K562 (cell line): ENCODE results near the gene USP7. TPM values are rescaled to one million over a fixed set of nuclear protein-coding genes. Genes with fewer than 3 reads are reported as not detected.

Experiments used
- ATAC-seq: fragments of 200-7000 bp; cut with Tn5 transposase; 3 replicates; pipeline ENCODE4 v1.9.1; 2020; ENCODE audit warnings: moderate library complexity
- BruUV-seq: library from RNA; stranded (reverse); fragments of 400-500 nt; replicated peaks from 2 replicates; lab custom pipeline; 2021; lab: Mats Ljungman, UMichigan
- CTCF ChIA-PET: fragments of 300-600 bp; formaldehyde crosslinking; extraction: SDS; loops from one replicate; lab custom pipeline; 2021; ENCODE audit warnings: low intra/inter-chr PET ratio; lab: Yijun Ruan, JAX
- POLR2A ChIA-PET: fragments of 300-600, 350-650 bp; sonication (Branson Sonifier 250); formaldehyde crosslinking; extraction: SDS; loops from one replicate; lab custom pipeline; 2021; ENCODE audit warnings: antibody characterized with exemption, inconsistent platforms; lab: Yijun Ruan, JAX
- DNase-seq, 4 experiments: peaks; one replicate each; pipeline versions ENCODE4 v3.0.0 to v3.0.0-alpha.2; 2011 to 2018; ENCODE audit warnings: low spot score in 3 of 4, mixed read lengths in 3 of 4; ENCODE audit errors: extremely low read depth in 1 of 4
- FAIRE-seq: peaks from 2 replicates; lab custom pipeline; 2011; peaks lifted over from hg19 to GRCh38; lab: Jason Lieb, UNC
- H2AFZ ChIP-seq: 2 replicates; pipeline ENCODE4 v1.6.0; 2011; ENCODE audit warnings: low read depth, low read length, control low read depth, inconsistent platforms
- H3K27ac ChIP-seq: fragments of 200-600 bp; 3 replicates; pipeline ENCODE4 v1.8.0; 2011; ENCODE audit warnings: low read depth, mild to moderate bottlenecking, control low read depth, inconsistent platforms, low read length, moderate library complexity, mixed read lengths; ENCODE audit errors: extremely low read depth
- H3K27me3 ChIP-seq, 2 experiments: fragments of 300-600 bp in 1 of 2; 2 replicates in 1 of 2; 3 replicates in 1 of 2; pipeline versions ENCODE4 v1.6.0 to v1.8.0; 2011; ENCODE audit warnings: inconsistent platforms in 2 of 2, low read length in 2 of 2, mild to moderate bottlenecking in 1 of 2, mixed read lengths in 1 of 2, moderate library complexity in 1 of 2; ENCODE audit not compliant: control insufficient read depth in 2 of 2, insufficient read depth in 2 of 2
- H3K36me3 ChIP-seq: fragments of 300-600 bp; 3 replicates; pipeline ENCODE4 v1.8.0; 2011; ENCODE audit warnings: mild to moderate bottlenecking, low read length, inconsistent platforms; ENCODE audit not compliant: control insufficient read depth, insufficient read depth
- H3K4me1 ChIP-seq, 2 experiments: fragments of 200-600 bp in 1 of 2; replicated peaks in 1 of 2; 2 replicates in 1 of 2; 3 replicates in 1 of 2; pipeline versions ENCODE4 v1.5.1 to v1.8.0; 2011; ENCODE audit warnings: inconsistent platforms in 2 of 2, low read length in 2 of 2, mild to moderate bottlenecking in 1 of 2, mixed read lengths in 1 of 2, moderate library complexity in 1 of 2; ENCODE audit not compliant: control insufficient read depth in 2 of 2, insufficient read depth in 2 of 2
- H3K4me2 ChIP-seq: 2 replicates; pipeline ENCODE4 v1.6.1; 2011; ENCODE audit warnings: low read length, control low read depth, inconsistent platforms, mixed read lengths; ENCODE audit not compliant: insufficient read depth
- H3K4me3 ChIP-seq: fragments of 200-600 bp; sonication (generic), shearing (Covaris generic); 2 replicates; pipeline ENCODE4 v1.5.1; 2016; ENCODE audit warnings: control low read depth, inconsistent platforms
- H3K79me2 ChIP-seq: fragments of 200-600 bp; 3 replicates; pipeline ENCODE4 v1.8.0; 2011; ENCODE audit warnings: low read length, inconsistent platforms; ENCODE audit not compliant: control insufficient read depth, insufficient read depth
- H3K9ac ChIP-seq, 2 experiments: 2 replicates each; pipeline versions ENCODE4 v1.6.0 to v1.6.1; 2011; ENCODE audit warnings: low read depth in 2 of 2, low read length in 2 of 2, control low read depth in 1 of 2, inconsistent platforms in 1 of 2, mild to moderate bottlenecking in 1 of 2, mixed read lengths in 1 of 2; ENCODE audit not compliant: insufficient read depth in 1 of 2
- H3K9me1 ChIP-seq: one replicate; pipeline ENCODE4 v1.6.0; 2011; ENCODE audit warnings: inconsistent platforms, mild to moderate bottlenecking, low read length, moderate library complexity; ENCODE audit not compliant: control insufficient read depth, insufficient read depth
- H3K9me3 ChIP-seq: replicated peaks from 2 replicates; pipeline ENCODE4 v1.5.1; 2011; ENCODE audit warnings: low read depth, low read length, inconsistent platforms; ENCODE audit not compliant: control insufficient read depth, insufficient read depth
- H4K20me1 ChIP-seq: replicated peaks from 2 replicates; pipeline ENCODE4 v1.6.1; 2011; ENCODE audit warnings: low read length, inconsistent platforms, mixed read lengths; ENCODE audit not compliant: control insufficient read depth, insufficient read depth
- MEIS2 ChIP-seq: fragments of 450-650 bp; IDR thresholded peaks from 2 replicates; pipeline ENCODE4 v1.6.1; 2014; ENCODE audit warnings: mild to moderate bottlenecking; ENCODE audit not compliant: partially characterized antibody
- WGBS: fragments of 100-300 bp; shearing (Covaris generic); methylation state at CpG from one replicate; pipeline ENCODE4 v1.1.6; 2016; ENCODE audit warnings: low coverage, mixed read lengths; ENCODE audit not compliant: insufficient coverage; ENCODE audit errors: missing lambda C conversion rate; 5-methylcytosine and 5-hydroxymethylcytosine counted together
- in situ Hi-C: fragments of 300-500 bp; cut with MboI; formaldehyde crosslinking; loops from 4 replicates; pipeline ENCODE4 v1.15.0; 2018; ENCODE audit warnings: inconsistent platforms, mixed read lengths
- intact Hi-C: fragments of 100-400 bp; cut with micrococcal nuclease; formaldehyde crosslinking; loops from 2 replicates; pipeline ENCODE4 v1.14.2; 2022
- polyA plus RNA-seq, 8 experiments: library from polyadenylated mRNA; depleted of rRNA in 4 of 8; stranded (reverse) in 5 of 8; unstranded in 3 of 8; fragments of >200 nt; fragmentation: Nextera tagmentation in 2 of 8; fragmentation: Illumina TruSeq in 1 of 8; extraction: Ambion mirVana in 2 of 8; extraction: Trizol in 1 of 8; gene quantifications; 2 replicates each; pipeline versions ENCODE4 v1.2.1 to v1.2.3, GENCODE V29; 2011 to 2014; ENCODE audit warnings: inconsistent platforms in 1 of 8, missing spikeins in 1 of 8
- total RNA-seq, 7 experiments: library from RNA; depleted of rRNA in 6 of 7; stranded (reverse); fragments of >200 nt in 6 of 7; fragmentation: Illumina TruSeq in 2 of 7; extraction: Trizol in 2 of 7; gene quantifications; 2 replicates each; pipeline versions ENCODE4 v1.2.1 to v1.2.3, GENCODE V29; 2011 to 2021; ENCODE audit warnings: low replicate concordance in 1 of 7
- TF ChIP-seq, protein P1 (sequence below), 2 experiments: IDR thresholded peaks in 1 of 2; conservative IDR thresholded peaks in 1 of 2; 2 replicates each; pipeline ENCODE4 v1.6.1; 2016; ENCODE audit warnings: low read depth in 2 of 2, mild to moderate bottlenecking in 1 of 2, missing compliant biosample characterization in 1 of 2, missing genetic modification characterization in 1 of 2, moderate library complexity in 1 of 2
- TF ChIP-seq, protein P2 (sequence below): fragments of 250-450 bp; sonication (Bioruptor Pico); IDR thresholded peaks from 2 replicates; pipeline ENCODE4 v1.5.0; 2021; ENCODE audit warnings: mild to moderate bottlenecking, moderate library complexity

The USP7 gene
- total and polyA plus RNA-seq, 9 of the 15 experiments (the other 6 are each of a cell fraction or from before 2014, with no cell fraction given): 17.1 to 145 (median 57.9) TPM

DNA sequence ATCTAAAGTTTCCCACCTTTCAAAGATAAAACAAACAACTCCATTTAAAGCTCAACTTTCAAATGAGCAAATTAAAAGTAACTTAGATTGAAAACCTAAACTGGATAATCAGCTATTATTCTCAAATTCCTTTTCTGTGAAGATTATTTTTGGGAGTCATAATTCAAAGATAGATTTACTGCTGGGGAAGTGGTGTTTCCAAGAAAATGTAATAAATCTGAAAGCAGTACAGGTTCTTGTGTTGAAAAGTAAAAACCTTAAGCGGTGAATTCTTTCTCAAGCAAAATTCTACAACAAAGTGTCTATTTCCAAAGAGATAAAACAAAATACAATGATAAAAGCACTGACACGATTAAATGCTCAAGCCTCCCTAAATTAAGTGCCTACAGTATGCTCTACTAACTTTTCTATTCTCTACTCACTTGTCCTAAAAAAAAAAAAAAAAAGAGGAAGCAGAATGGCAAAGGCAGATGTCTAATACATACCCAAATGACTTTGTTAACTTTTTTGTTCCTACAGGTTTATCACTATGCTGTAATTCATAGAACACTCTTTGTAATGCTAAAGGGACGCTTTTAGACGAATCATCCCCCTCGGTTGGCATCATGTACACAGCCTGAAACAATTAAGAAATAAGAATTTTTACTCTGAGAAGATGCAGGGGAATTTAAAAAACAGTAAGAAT is 47.0 kb downstream of the USP7 start:
- in situ Hi-C loops: no loop called here
- no peak overlapping the region for H2AFZ ChIP-seq
- BruUV-seq: no TSS peak
- peaks cover 4% of the 10 kb centered on the region for H3K9me1 ChIP-seq
- DNase-seq (no peak), FAIRE-seq (no peak), ATAC-seq (no peak)
- CTCF ChIA-PET: no interaction called here
- H4K20me1 ChIP-seq: peaks cover 13% of the 10 kb centered on the region; the same call in 1 of the 2 replicates
- H3K36me3 ChIP-seq: peaks cover 95% of the 10 kb centered on the region
- H3K9me3 ChIP-seq: no peaks in the 10 kb centered on the region
- no peak overlapping the region for H3K4me3 ChIP-seq
- no peak overlapping the region for H3K4me2 ChIP-seq
- WGBS: 77% methylated on average over 5 of the region's 5 CpGs
- intact Hi-C loops: no loop called here
- POLR2A ChIA-PET: interaction anchor here (0.7 kb wide), 2 partner anchors 12 to 202 kb away, joined by 3 read pairs; no protein-coding TSS in a partner anchor
- TF ChIP-seq, protein P1, sequence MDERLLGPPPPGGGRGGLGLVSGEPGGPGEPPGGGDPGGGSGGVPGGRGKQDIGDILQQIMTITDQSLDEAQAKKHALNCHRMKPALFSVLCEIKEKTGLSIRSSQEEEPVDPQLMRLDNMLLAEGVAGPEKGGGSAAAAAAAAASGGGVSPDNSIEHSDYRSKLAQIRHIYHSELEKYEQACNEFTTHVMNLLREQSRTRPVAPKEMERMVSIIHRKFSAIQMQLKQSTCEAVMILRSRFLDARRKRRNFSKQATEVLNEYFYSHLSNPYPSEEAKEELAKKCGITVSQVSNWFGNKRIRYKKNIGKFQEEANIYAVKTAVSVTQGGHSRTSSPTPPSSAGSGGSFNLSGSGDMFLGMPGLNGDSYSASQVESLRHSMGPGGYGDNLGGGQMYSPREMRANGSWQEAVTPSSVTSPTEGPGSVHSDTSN (CRISPR knock-in tag; IDR thresholded peaks at IDR 0.05; ENCODE audit: low read depth): no peak
- TF ChIP-seq, protein P1 (tag; conservative IDR thresholded peaks at IDR 0.05; ENCODE audit: low read depth): peak; percentile 66
- peak; percentile 78 for TF ChIP-seq MEIS2
- TF ChIP-seq, protein P2, sequence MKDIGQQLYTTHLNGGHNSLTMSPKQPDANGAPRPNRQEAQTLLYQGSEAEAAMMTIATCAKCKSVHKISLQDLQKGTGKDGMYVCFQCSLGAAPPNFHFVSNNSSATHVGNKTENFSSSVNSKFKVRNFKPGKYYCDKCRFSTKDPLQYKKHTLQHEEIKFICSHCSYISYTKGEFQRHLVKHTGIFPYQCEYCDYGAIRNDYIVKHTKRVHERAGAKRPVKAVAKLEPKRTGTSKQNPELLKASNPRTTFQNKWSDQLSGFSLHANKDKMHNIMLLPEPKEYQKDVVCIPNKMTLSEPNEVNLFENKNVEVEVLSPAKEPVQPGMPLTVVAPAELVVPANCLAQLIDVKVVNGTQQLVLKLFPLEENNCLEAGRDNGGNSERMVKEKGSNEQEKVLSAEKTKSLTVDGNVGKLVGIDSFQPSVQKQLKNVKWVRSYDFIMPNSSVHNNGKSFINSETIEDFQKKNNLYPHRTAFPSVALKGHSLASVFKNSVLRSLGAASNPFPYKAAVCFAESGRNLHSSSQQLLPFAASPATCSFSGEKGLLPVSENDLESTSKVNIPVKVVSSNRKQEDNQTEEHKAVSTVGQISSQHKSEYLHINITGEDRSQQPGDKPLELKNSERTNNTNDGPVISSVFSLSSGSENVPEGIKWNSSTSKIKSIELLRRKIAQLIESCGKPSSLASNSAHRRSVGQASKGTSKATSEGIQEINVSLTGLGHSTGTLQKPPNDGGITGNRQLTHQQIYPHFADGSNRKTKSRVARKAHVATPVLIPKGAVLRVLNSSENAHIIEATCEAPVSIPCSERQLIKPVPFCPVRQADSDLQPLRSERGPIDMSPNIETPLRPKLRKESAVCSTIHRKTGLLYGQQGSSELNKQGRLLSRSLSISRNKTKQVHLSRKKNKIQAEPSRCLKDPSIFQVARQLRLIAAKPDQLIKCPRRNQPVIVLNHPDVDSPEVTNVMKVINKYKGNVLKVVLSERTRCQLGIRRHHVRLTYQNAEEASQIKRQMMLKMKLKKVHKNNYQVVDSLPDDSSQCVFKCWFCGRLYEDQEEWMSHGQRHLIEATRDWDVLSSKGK (CRISPR knock-in tag): no peak
- H3K9ac ChIP-seq: no peak overlapping the region
- H3K4me1 ChIP-seq: peaks cover 0 to 8% of the 10 kb centered on the region in 2 experiments; a peak in 2 of 5 replicates
- H3K27ac ChIP-seq: no peak overlapping the region
- no peaks in the 10 kb centered on the region for H3K27me3 ChIP-seq
- 0 out of 3 replicates have a peak, but pooled peaks cover 2% of the 10 kb centered on the region for H3K79me2 ChIP-seq
